Stimulated activated CD8-positive, alpha-beta memory T cell treated with anti-CD3 and anti-CD28 coated beads, Interleukin-4, amount 100 ng/mL, for 4 hours (primary cell): Measurements from ENCODE around the gene KLHL21.

Experiments
- DNase-seq, 2 donors: peaks; one replicate each; pipeline ENCODE4 v3.0.0-alpha.2; 2020; ENCODE audit warnings: low read depth in 2 of 2, low spot score in 1 of 2

KLHL21 gene

DNA sequence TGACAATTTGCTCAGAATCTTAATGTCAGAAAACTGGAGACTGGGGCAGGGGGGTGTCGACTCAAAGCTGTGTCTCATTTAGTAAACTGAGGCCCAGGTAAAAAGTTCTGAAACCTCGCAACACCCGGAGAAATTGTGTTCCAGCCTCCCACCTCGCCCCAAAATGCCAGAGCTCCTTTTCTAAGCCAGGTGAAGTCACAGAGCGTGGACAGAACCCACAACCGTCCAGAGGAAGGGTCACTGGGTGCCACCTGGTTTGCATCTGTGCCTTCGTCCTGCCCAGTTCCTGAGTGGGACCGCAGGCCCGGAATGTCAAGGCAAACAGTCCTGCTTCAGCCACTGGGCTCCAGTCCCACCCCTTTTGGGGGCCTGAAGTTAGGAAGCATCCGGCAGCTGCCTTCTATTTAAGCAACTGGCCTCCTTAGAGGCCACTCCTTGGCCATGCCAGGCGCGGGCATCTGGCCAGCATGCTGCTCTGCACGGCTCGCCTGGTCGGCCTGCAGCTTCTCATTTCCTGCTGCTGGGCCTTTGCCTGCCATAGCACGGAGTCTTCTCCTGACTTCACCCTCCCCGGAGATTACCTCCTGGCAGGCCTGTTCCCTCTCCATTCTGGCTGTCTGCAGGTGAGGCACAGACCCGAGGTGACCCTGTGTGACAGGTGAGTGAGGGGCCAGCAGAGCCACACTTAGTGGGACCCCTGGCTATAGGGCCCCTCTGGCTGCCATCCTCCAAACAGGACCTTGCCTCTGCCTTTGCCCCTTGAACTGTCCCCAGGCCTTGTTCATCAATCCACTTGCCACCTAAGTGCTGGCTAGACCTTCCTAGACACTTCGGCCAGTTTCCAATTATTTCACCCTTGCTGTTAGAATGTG, 47.5 kb downstream of the KLHL21 start, which contains the start of gene TAS1R1:
TAS1R1 (plus strand) TSS at position 401 of the 872 bp plus-strand sequence; CDS start at position 468, 67 bp downstream.
- no peak for DNase-seq

GRCh38 chr1:6554031-6554906, 48.4 kb downstream of the KLHL21 start, which contains the start of gene NOL9:
Gene NOL9 (minus strand): TSS chr1:6554513. CDS start chr1:6554502, 11 bp downstream.
- DNase-seq = peak; percentile 88

DNA sequence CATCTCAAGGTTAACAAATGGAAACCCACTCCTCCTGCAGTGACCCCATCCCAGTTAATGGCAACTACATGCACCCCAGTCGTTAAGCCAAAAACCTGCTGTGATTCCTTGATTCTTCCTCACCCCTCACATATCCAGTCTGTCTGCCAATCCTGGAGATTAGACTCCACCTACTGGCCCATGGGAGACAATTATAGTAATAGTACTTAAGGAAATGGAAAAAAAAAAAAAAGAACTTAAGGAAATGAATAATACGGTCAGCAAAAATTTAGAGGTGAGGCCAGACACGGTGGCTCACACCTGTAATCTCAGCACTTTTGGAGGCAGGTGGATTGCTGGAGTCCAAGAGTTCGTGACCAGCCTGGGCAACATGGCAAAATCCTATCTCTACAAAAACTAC, 55.4 kb downstream of the KLHL21 start:
- DNase-seq = no peak

- DNase-seq = no peak
Measured at GRCh38 chr1:6546326-6546725, 56.3 kb downstream of the KLHL21 start.

GRCh38 chr1:6545276-6546112, 57.2 kb downstream of the KLHL21 start:
- DNase-seq = no peak

- DNase-seq = no peak
Measured at GRCh38 chr1:6544831-6545230, 57.8 kb downstream of the KLHL21 start.
